G401.6 (cell line): ENCODE measurements around the gene DOC2A.
"Not testable (repeated sequence)": the region's sequence is repeated elsewhere in the genome, so short reads cannot be mapped to it uniquely, and the experiment has no call there.

Source experiments
- FAIRE-seq: peaks from 2 replicates; lab custom pipeline; 2012; peaks lifted over from hg19 to GRCh38; lab: Jason Lieb, UNC

DOC2A gene

GRCh38 chr16:30027588-30028437 is 17.0 kb upstream of the DOC2A start:
- FAIRE-seq: no peak

- FAIRE-seq: no peak
These were observed 15.6 kb upstream of the DOC2A start for GRCh38 chr16:30026449-30026848.

DNA sequence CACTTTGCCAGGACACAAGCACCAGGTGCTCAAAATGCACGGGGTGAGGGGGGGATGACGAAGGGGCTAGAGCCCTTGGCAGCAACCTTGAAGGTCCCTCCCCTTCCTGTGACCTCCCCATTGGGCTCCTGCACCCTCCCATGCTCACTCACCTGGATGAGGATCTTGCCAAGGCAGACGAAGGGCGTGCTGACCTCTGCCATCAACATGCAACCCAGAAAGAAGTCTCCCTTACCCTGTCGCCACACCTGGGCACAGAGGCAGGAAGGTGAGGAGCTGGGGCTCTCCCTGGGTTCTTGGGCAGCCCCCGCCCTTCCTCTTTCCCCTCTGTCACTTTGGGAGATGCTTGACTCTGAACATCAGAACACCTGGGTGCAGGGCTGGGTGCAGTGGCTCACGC is 14.7 kb upstream of the DOC2A start:
- no peak for FAIRE-seq

DNA sequence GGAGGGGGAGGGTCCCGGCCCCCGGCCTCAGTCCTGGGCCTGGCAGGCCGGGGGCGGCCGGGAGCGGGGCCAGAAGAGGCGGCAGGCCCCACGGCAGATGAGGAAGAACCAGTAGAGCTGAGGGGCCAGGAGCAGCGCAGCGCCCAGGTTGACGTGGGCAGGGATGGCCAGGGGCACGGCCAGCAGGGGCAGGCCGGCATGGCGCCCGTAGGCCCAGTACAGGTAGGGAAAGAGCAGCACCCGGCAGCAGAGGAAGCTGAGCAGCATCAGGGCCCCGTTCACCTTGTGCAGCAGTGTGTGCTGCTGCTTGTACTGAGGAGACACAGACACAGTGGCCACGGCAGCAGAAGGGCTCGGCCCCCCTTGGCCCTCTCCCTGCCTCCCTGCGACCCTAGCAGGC is 14.3 kb upstream of the DOC2A start:
- no peak for FAIRE-seq

DNA sequence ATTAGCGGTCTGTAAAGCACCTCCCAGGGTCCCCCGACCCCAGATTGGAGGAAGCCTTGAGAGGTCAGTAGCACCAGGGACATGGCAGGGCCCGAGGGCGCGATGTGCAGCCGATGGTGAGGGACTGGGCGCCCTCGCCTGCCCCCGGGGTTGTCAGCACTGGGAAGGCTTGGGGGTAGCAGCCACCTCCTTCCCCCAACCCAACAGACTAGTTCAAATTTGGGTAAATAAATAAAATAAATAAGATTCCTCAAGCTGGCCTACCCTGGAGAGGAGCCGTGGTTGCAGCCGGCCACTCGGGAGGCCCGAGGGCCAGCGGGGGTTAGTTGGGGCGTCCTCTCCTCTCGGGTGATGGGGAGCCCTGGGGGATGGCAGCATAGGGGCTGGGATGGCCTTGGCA is 13.6 kb upstream of the DOC2A start:
- no peak for FAIRE-seq

DNA sequence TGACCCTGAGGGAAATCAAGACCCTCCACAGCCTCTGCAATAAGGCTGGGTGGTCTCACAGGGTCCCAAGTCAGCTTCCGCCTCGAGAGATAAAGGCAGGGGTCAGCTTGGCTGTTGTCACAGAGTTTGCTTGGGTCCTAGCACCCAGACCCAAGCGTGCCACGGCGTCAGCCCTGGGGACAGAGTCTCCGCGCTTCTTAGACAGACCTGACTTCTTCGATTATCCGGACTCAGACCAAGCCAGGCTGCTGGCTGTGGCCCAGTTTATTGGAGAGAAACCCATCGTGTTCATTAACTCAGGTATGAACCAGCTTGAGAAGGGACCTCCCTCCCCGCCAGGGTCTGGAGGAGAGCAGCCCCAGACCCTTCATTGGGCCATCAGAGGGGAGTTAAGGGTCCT is 12.8 kb upstream of the DOC2A start:
- no peak for FAIRE-seq

DNA sequence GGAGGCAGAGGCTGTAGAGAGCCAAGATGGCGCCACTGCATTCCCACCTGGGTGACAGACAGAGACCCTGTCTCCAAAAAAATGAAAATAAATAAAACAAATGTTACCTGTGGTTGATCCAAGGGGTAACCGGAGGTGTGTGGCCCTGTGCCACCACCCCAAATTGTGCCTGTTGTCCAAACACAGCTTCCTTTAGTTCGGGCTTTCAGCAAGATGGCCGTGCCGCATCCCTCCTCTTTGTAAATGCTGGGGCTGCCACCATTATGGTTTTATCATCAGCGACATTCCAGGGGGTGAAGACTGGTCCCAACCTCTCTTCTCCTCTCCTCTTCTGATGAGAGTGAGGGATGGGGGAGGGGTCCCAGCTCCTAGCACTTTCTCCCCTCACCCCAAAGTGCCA is 12.1 kb upstream of the DOC2A start, which contains the start of gene C16orf92:
Gene C16orf92 (plus strand): TSS at position 312 of the 400 bp plus-strand sequence. CDS start 143 bp downstream, outside the sequence.
- no peak for FAIRE-seq

DNA sequence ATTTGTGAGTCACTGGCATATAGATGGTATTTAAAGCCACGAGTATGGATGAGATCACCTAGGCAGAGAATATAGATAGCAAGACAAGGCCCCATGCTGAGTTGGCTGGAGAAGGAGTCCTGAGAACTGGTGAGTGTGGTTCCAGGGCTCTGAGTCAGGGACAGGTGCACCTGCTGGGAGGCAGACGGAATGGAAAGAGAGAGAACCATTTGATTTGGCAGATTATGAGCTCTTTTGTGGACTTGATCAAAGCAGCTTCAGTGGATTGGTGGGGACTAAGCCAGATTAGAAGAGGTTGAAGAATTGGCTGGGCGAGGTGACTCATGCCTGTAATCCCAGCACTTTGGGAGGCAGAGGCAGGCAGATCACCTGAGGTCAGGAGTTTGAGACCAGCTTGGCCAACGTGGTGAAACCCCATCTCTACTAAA is 7.9 kb upstream of the DOC2A start:
- FAIRE-seq: no peak

- FAIRE-seq: not testable (repeated sequence)
These were observed 7.1 kb upstream of the DOC2A start for GRCh38 chr16:30017937-30018336.

GRCh38 chr16:30017277-30017656 is 6.4 kb upstream of the DOC2A start:
- no peak for FAIRE-seq

- no peak for FAIRE-seq
These were observed 5.9 kb upstream of the DOC2A start for GRCh38 chr16:30016555-30017276.

DNA sequence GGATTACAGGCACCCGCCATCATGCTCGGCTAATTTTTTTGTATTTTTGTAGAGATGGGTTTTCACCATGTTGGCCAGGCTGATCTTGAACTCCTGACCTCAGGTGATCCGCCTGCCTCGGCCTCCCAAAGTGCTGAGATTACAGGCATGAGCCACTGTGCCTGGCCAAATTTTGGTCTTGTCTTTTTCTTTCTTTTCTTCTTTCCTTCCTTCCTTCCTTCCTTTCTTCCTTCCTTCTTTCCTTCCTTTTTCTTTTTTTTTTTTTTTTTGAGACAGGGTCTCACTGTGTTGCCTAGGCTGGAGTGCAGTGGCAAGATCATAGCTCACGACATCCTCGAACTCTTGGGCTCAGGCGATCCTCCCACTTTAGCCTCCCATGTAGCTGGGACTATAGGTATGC is 4.6 kb upstream of the DOC2A start:
- FAIRE-seq: not testable (repeated sequence)

GRCh38 chr16:30012598-30012997 is 1.8 kb upstream of the DOC2A start:
- FAIRE-seq: not testable (repeated sequence)

GRCh38 chr16:30011714-30012504 is 1.1 kb upstream of the DOC2A start:
- no peak for FAIRE-seq

- FAIRE-seq: no peak
These were observed 610 bp downstream of the DOC2A start for GRCh38 chr16:30009990-30010843.

DNA sequence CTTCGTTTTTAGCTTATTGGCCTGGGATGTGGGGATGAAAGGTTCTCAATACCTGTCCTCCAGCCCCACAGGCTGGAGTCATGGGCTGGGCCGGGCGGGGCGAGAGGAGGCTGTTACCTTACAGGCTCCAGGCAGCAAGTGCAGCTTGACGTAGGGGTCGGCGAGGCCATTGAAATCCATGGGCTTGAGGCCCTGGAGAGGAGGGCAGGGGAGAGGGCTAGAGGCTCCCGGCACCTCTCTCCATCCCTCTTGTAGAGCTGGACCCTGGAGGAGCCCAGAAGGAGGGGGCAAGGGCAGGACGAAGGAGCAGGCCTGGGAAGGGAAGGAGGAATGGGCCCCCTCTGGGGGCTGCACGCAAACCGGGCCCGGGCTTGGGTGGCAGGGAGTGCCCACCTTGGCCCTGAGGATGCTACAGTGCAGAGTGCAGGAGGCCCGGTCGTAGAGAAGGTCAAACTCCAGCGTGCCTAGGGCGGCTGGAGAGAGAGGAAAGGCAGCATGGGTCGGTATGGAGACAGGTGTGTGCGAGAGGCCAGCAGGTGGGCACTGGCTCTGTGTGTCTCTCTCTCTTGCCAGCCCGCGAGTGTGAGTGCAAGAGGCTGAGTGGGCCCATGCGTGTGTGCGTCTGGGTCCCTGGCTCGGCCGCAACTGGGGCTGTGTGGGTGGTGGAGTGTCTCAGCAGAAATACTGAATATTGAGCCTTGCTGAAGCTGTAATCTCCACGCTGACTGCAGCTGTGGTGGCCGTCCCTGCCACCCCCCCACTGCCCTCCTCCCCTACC is 1.6 kb downstream of the DOC2A start:
- no peak for FAIRE-seq

DNA sequence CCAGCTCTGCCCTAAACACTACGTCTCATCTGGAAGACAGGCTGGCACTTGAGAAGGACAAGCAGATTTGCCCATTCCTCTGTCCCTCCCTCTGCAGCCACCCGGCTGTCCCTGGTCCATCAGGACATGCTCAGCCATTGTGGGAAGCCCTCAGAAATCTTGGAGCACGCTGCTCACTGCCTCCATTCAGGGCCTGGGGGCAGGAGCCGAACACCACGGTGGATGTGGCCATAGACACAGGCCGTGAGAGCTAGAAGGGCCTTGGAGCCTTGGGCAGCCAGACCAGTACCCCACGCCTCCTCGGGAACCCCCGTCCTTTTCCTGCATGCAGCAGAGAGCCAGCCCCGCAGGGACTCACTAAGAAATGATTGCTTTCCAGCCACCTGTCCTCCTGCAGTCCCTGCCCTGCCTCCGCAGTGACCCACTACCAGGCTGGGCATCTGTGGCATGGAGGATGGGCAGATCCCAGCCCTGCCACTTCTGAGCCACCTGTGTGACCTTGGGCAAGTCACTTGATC is 3.4 kb downstream of the DOC2A start:
- no peak for FAIRE-seq

DNA sequence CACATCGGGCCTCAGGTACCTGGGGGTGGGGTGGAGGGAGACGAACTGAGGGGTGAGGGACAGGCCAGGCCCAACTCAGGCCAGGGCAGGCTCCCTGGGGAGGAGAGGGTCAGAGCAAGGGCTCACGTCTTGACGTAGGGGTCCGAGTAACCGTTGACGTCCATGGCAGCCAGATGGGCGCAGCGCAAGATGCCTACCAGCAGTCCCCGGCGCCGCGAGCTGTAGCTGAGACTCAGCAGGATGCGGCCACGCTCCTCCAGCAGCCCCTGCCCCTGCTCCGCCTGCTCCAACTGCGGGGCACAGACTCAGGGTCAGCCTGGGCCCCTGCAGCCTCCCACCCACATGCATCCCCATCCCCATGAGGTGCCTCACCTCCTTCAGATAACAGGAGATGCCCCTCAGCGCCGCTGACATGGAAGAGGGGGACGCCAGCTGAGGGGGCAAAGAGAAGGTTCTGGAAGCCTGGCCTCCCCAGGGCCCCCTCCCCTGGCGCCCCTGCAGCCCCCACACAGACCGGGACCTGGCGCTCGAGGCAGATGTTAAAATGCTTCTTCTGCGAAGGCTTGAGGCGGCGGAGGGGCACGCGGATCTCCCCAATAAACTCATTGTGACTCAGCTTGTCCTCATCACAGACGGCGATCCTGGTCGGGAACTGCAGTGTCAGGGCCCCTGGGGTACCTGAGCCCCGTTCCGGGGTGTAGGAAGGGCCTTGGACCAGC is 4.0 kb downstream of the DOC2A start:
- FAIRE-seq: no peak

DNA sequence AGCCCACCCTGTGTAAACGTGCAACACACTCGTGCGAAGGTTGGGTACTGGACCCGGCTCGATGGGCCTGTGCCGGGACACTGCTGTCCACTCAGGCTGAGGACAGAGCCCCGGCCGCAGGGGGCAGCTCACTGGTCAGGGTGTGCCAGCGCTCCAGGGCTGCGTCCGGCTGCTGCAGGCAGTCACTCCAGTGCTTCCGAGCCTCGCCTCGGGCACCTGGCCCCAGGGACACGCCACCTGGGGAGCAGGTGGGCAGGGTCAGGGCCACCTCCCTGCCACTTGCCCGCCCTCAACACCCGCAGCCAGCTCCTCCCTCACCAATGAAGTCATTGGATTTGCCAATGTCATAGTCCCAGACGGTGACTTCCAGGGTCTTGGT is 4.7 kb downstream of the DOC2A start:
- FAIRE-seq: no peak
